A549 (cell line): ENCODE results near the gene SLC27A6.

ENCODE experiments used
- CHD2 ChIP-seq: fragments of 150-350 bp; IDR thresholded peaks from 2 replicates; pipeline ENCODE4 v1.6.1; 2014; ENCODE audit warnings: low read length; ENCODE audit not compliant: partially characterized antibody
- CHD4 ChIP-seq: fragments of 200-600 bp; sonication (generic); IDR thresholded peaks from 2 replicates; pipeline ENCODE4 v1.6.1; 2016; ENCODE audit warnings: antibody characterized with exemption, mild to moderate bottlenecking, borderline replicate concordance
- EP300 ChIP-seq, 2 experiments: fragments of >200 bp; sonication (Bioruptor Twin); formaldehyde crosslinking; IDR thresholded peaks; 2 replicates in 1 of 2; 3 replicates in 1 of 2; pipeline ENCODE4 v1.6.1; 2016 to 2017
- FOSL2 ChIP-seq, 2 experiments: fragments of 450-650 bp in 1 of 2; fragments of >200 bp in 1 of 2; sonication (Bioruptor Twin) in 1 of 2; formaldehyde crosslinking; IDR thresholded peaks; 2 replicates each; pipeline versions ENCODE4 v1.5.0 to v1.6.1; 2016 to 2020; ENCODE audit warnings: mild to moderate bottlenecking in 1 of 2, moderate library complexity in 1 of 2
- POLR2A ChIP-seq: IDR thresholded peaks from 2 replicates; pipeline ENCODE4 v1.6.1; 2012; ENCODE audit warnings: mild to moderate bottlenecking, low read length
- RAD21 ChIP-seq, 2 experiments: fragments of >200 bp in 1 of 2; sonication (Bioruptor Twin) in 1 of 2; formaldehyde crosslinking in 1 of 2; IDR thresholded peaks in 1 of 2; conservative IDR thresholded peaks in 1 of 2; 2 replicates in 1 of 2; 3 replicates in 1 of 2; pipeline ENCODE4 v1.6.1; 2012 to 2018; ENCODE audit warnings: inconsistent platforms in 1 of 2
- RFX5 ChIP-seq: fragments of 450-650 bp; IDR thresholded peaks from 2 replicates; pipeline ENCODE4 v1.7.1; 2014; ENCODE audit warnings: antibody characterized with exemption, mild to moderate bottlenecking, moderate library complexity
- SMC3 ChIP-seq: fragments of >200 bp; sonication (Bioruptor Twin); formaldehyde crosslinking; IDR thresholded peaks from 3 replicates; pipeline ENCODE4 v1.6.1; 2018; ENCODE audit warnings: inconsistent platforms
- ZNF302 ChIP-seq: fragments of 250-450 bp; sonication (Bioruptor Pico); IDR thresholded peaks from 2 replicates; pipeline ENCODE4 v1.9.0; 2021; ENCODE audit warnings: inconsistent platforms, mild to moderate bottlenecking, moderate library complexity
- TF ChIP-seq, protein P1 (sequence below): fragments of >200 bp; sonication (Bioruptor Twin); formaldehyde crosslinking; IDR thresholded peaks from 3 replicates; pipeline ENCODE4 v1.6.1; 2016
- TF ChIP-seq, protein P2 (sequence below): fragments of >200 bp; sonication (Bioruptor Twin); formaldehyde crosslinking; IDR thresholded peaks from 3 replicates; pipeline ENCODE4 v1.5.1; 2016
- TF ChIP-seq, protein P3 (sequence below): IDR thresholded peaks from 2 replicates; pipeline ENCODE4 v1.6.1; 2012

DNA sequence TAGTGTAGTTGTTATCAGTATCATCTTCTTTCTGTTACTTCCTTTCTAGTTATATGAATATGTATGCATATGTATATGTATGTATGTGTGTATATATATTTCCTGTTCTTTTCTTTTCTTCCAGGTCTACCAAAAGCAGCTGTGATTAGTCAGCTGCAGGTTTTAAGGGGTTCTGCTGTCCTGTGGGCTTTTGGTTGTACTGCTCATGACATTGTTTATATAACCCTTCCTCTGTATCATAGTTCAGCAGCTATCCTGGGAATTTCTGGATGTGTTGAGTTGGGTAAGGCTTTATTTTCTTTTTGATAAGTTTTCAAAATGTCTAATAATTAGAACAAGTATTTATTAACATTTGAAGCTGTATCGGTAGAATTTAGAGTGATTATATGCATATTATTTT lies 23.2 kb downstream of the SLC27A6 start:
- TF ChIP-seq RAD21 (conservative IDR thresholded peaks at IDR 0.05 in 1 of 2, IDR thresholded peaks at IDR 0.05 in 1 of 2) (no peak), FOSL2 (IDR thresholded peaks at IDR 0.05) (no peak), FOSL2 (CRISPR knock-in tag; IDR thresholded peaks at IDR 0.05) (no peak), POLR2A (no peak), RFX5 (no peak), CHD2 (no peak), SMC3 (no peak), ZNF302 (CRISPR knock-in tag) (no peak), EP300 (IDR thresholded peaks at IDR 0.05) (no peak), CHD4 (no peak)
- TF ChIP-seq, protein P1, sequence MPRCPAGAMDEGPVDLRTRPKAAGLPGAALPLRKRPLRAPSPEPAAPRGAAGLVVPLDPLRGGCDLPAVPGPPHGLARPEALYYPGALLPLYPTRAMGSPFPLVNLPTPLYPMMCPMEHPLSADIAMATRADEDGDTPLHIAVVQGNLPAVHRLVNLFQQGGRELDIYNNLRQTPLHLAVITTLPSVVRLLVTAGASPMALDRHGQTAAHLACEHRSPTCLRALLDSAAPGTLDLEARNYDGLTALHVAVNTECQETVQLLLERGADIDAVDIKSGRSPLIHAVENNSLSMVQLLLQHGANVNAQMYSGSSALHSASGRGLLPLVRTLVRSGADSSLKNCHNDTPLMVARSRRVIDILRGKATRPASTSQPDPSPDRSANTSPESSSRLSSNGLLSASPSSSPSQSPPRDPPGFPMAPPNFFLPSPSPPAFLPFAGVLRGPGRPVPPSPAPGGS, result no peak
- TF ChIP-seq, protein P2, sequence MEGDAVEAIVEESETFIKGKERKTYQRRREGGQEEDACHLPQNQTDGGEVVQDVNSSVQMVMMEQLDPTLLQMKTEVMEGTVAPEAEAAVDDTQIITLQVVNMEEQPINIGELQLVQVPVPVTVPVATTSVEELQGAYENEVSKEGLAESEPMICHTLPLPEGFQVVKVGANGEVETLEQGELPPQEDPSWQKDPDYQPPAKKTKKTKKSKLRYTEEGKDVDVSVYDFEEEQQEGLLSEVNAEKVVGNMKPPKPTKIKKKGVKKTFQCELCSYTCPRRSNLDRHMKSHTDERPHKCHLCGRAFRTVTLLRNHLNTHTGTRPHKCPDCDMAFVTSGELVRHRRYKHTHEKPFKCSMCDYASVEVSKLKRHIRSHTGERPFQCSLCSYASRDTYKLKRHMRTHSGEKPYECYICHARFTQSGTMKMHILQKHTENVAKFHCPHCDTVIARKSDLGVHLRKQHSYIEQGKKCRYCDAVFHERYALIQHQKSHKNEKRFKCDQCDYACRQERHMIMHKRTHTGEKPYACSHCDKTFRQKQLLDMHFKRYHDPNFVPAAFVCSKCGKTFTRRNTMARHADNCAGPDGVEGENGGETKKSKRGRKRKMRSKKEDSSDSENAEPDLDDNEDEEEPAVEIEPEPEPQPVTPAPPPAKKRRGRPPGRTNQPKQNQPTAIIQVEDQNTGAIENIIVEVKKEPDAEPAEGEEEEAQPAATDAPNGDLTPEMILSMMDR, result no peak
- TF ChIP-seq, protein P3, sequence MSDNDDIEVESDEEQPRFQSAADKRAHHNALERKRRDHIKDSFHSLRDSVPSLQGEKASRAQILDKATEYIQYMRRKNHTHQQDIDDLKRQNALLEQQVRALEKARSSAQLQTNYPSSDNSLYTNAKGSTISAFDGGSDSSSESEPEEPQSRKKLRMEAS, result no peak
